WTC11 (cell line): ENCODE results near the gene KSR2. TPM values are rescaled to one million over a fixed set of nuclear protein-coding genes. Genes with fewer than 3 reads are reported as not detected.

Source experiments
- ATAC-seq: fragments of 200-7000 bp; cut with Tn5 transposase; 2 replicates; pipeline ENCODE4 v1.10.0; 2021; ENCODE audit warnings: mild to moderate bottlenecking, moderate library complexity
- CTCF ChIA-PET: fragments of 300-600 bp; sonication (Branson Sonifier 250); formaldehyde crosslinking; loops from one replicate; lab custom pipeline; 2021; ENCODE audit warnings: antibody characterized with exemption; lab: Charles Lee
- POLR2A ChIA-PET: fragments of 350-600 bp; sonication (Branson Sonifier 250); formaldehyde crosslinking; loops from one replicate; lab custom pipeline; 2021; ENCODE audit warnings: antibody characterized with exemption; lab: Charles Lee
- DNase-seq: peaks from one replicate; pipeline ENCODE4 v3.0.0; 2021; ENCODE audit warnings: low spot score
- H3K27ac Mint-ChIP-seq: 2 replicates; pipeline ENCODE4 v1.8.0; 2021; ENCODE audit warnings: mixed read lengths
- H3K27me3 Mint-ChIP-seq: 2 replicates; pipeline ENCODE4 v1.8.0; 2021; ENCODE audit warnings: low read depth, mild to moderate bottlenecking, moderate library complexity, mixed read lengths
- H3K36me3 Mint-ChIP-seq: 2 replicates; pipeline ENCODE4 v1.8.0; 2021; ENCODE audit warnings: mixed read lengths
- H3K4me1 Mint-ChIP-seq: 2 replicates; pipeline ENCODE4 v1.8.0; 2022; ENCODE audit warnings: mixed read lengths
- H3K4me3 Mint-ChIP-seq: 2 replicates; pipeline ENCODE4 v1.8.0; 2021; ENCODE audit warnings: mild to moderate bottlenecking, moderate library complexity, mixed read lengths
- H3K9me3 Mint-ChIP-seq: 2 replicates; pipeline ENCODE4 v1.8.0; 2021; ENCODE audit warnings: mixed read lengths
- CBFB ChIP-seq: sonication (generic); formaldehyde crosslinking; IDR thresholded peaks from 2 replicates; pipeline ENCODE4 v1.8.1; 2022; ENCODE audit warnings: mild to moderate bottlenecking, low read depth, missing genetic modification reagents
- FOXJ3 ChIP-seq: sonication (generic); formaldehyde crosslinking; IDR thresholded peaks from 2 replicates; pipeline ENCODE4 v1.9.0; 2021; ENCODE audit warnings: missing genetic modification reagents, mild to moderate bottlenecking, borderline replicate concordance
- FOXP1 ChIP-seq: sonication (generic); formaldehyde crosslinking; IDR thresholded peaks from 2 replicates; pipeline ENCODE4 v1.8.0; 2022; ENCODE audit warnings: missing genetic modification reagents, mild to moderate bottlenecking, moderate library complexity, borderline replicate concordance
- IRF2 ChIP-seq: sonication (generic); formaldehyde crosslinking; IDR thresholded peaks from 2 replicates; pipeline ENCODE4 v1.8.0; 2022; ENCODE audit warnings: low read depth, missing genetic modification reagents, borderline replicate concordance
- KAT7 ChIP-seq: sonication (generic); formaldehyde crosslinking; IDR thresholded peaks from 2 replicates; pipeline ENCODE4 v1.8.1; 2023; ENCODE audit warnings: missing genetic modification reagents, mild to moderate bottlenecking, borderline replicate concordance
- MLX ChIP-seq: sonication (generic); formaldehyde crosslinking; IDR thresholded peaks from 2 replicates; pipeline ENCODE4 v1.8.1; 2023; ENCODE audit warnings: mild to moderate bottlenecking, missing genetic modification reagents, moderate library complexity
- NR1H2 ChIP-seq: sonication (generic); formaldehyde crosslinking; IDR thresholded peaks from 2 replicates; pipeline ENCODE4 v1.9.0; 2021; ENCODE audit warnings: mild to moderate bottlenecking, moderate library complexity, missing genetic modification reagents
- PRDM15 ChIP-seq: sonication (generic); formaldehyde crosslinking; IDR thresholded peaks from 2 replicates; pipeline ENCODE4 v1.8.0; 2022; ENCODE audit warnings: missing genetic modification reagents
- TEAD4 ChIP-seq: sonication (generic); formaldehyde crosslinking; IDR thresholded peaks from 2 replicates; pipeline ENCODE4 v1.8.0; 2022; ENCODE audit warnings: mild to moderate bottlenecking, missing genetic modification reagents
- TP53 ChIP-seq: sonication (generic); formaldehyde crosslinking; IDR thresholded peaks from 2 replicates; pipeline ENCODE4 v1.8.1; 2023; ENCODE audit warnings: mild to moderate bottlenecking, missing genetic modification reagents
- ZNF263 ChIP-seq: sonication (generic); formaldehyde crosslinking; IDR thresholded peaks from 2 replicates; pipeline ENCODE4 v1.8.1; 2022; ENCODE audit warnings: low read depth, mild to moderate bottlenecking, moderate library complexity, missing genetic modification reagents
- ZNF396 ChIP-seq: fragments of 250-450 bp; sonication (Bioruptor Pico); IDR thresholded peaks from 2 replicates; pipeline ENCODE4 v1.8.0; 2021; ENCODE audit warnings: mild to moderate bottlenecking, moderate library complexity, borderline replicate concordance
- ZNF423 ChIP-seq: fragments of 250-450 bp; sonication (Bioruptor Pico); IDR thresholded peaks from 2 replicates; pipeline ENCODE4 v2.1.2; 2022; ENCODE audit warnings: mild to moderate bottlenecking, moderate library complexity
- total RNA-seq: library from RNA; stranded (reverse); gene quantifications from 3 replicates; pipeline ENCODE4 v1.2.3, GENCODE V29; 2021
- TF ChIP-seq, protein P1 (sequence below): fragments of 200-600 bp; IDR thresholded peaks from 2 replicates; pipeline ENCODE4 v1.8.0; 2022; ENCODE audit warnings: antibody characterized with exemption
- TF ChIP-seq, protein P2 (sequence below): sonication (generic); formaldehyde crosslinking; IDR thresholded peaks from 2 replicates; pipeline ENCODE4 v1.8.1; 2023; ENCODE audit warnings: mild to moderate bottlenecking, missing genetic modification reagents

The KSR2 gene
- total RNA-seq, 1 experiment from 2014 or later = 2.4 TPM

GRCh38 chr12:117538032-117538690 is 430.6 kb downstream of the KSR2 start (continued):
- no peak for TF ChIP-seq ZNF396 (CRISPR knock-in tag)

DNA sequence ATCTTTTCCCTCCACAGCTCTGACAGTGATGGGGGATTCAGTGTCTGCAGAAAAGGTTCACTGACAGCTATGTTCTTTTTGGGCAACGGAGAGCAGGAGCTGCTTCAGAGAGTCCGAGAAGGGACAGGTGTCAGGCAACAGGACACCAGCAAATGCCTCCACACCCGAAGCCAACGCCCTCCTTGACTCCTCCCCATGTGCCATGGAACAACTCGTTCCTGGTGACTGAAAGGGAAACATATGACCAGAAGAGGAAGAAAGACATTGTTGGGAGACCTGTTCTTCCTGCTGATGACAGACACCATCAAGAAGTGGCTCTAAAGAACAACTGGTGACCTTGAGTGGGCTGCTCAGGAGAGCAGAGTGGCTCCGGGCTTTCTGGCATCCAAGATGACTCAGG is 435.1 kb downstream of the KSR2 start:
- Mint-ChIP-seq H3K27me3 (no peaks in the 10 kb centered on the region; the same call in 1 of the 2 replicates), H3K4me3 (no peak overlapping the region), H3K27ac (no peak overlapping the region; the same call in 1 of the 2 replicates), H3K36me3 (no peaks in the 10 kb centered on the region), H3K9me3 (peaks cover 10% of the 10 kb centered on the region; the same call in 1 of the 2 replicates), H3K4me1 (no peaks in the 10 kb centered on the region)
- POLR2A ChIA-PET = no interaction called here
- no peak for ATAC-seq
- no peak for TF ChIP-seq FOXP1 (CRISPR knock-in tag)
- TF ChIP-seq, protein P1, sequence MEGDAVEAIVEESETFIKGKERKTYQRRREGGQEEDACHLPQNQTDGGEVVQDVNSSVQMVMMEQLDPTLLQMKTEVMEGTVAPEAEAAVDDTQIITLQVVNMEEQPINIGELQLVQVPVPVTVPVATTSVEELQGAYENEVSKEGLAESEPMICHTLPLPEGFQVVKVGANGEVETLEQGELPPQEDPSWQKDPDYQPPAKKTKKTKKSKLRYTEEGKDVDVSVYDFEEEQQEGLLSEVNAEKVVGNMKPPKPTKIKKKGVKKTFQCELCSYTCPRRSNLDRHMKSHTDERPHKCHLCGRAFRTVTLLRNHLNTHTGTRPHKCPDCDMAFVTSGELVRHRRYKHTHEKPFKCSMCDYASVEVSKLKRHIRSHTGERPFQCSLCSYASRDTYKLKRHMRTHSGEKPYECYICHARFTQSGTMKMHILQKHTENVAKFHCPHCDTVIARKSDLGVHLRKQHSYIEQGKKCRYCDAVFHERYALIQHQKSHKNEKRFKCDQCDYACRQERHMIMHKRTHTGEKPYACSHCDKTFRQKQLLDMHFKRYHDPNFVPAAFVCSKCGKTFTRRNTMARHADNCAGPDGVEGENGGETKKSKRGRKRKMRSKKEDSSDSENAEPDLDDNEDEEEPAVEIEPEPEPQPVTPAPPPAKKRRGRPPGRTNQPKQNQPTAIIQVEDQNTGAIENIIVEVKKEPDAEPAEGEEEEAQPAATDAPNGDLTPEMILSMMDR = no peak
- TF ChIP-seq, protein P2, sequence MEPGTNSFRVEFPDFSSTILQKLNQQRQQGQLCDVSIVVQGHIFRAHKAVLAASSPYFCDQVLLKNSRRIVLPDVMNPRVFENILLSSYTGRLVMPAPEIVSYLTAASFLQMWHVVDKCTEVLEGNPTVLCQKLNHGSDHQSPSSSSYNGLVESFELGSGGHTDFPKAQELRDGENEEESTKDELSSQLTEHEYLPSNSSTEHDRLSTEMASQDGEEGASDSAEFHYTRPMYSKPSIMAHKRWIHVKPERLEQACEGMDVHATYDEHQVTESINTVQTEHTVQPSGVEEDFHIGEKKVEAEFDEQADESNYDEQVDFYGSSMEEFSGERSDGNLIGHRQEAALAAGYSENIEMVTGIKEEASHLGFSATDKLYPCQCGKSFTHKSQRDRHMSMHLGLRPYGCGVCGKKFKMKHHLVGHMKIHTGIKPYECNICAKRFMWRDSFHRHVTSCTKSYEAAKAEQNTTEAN (CRISPR knock-in tag) = no peak
- no peak for TF ChIP-seq PRDM15 (CRISPR knock-in tag)
- no peak for TF ChIP-seq NR1H2 (CRISPR knock-in tag)
- TF ChIP-seq CBFB (CRISPR knock-in tag) = no peak
- TF ChIP-seq IRF2 (CRISPR knock-in tag) = no peak
- TF ChIP-seq ZNF263 (CRISPR knock-in tag) = no peak
- no peak for TF ChIP-seq KAT7 (CRISPR knock-in tag)
- no peak for TF ChIP-seq FOXJ3 (CRISPR knock-in tag)
- TF ChIP-seq ZNF423 (CRISPR knock-in tag) = no peak
- TF ChIP-seq TEAD4 (CRISPR knock-in tag) = no peak
- no peak for TF ChIP-seq MLX (CRISPR knock-in tag)
- no peak for DNase-seq
- CTCF ChIA-PET = interaction anchor here (1.3 kb wide), 1 partner anchor 304 kb away, joined by 3 read pairs; no protein-coding TSS in a partner anchor

GRCh38 chr12:117530796-117531195 is 438.0 kb downstream of the KSR2 start:
- no peaks in the 10 kb centered on the region; the same call in 1 of the 2 replicates for H3K27me3 Mint-ChIP-seq
- CTCF ChIA-PET = interaction anchor here (1.2 to 1.4 kb wide), 3 partner anchors 57 to 304 kb away, joined by 3 to 5 read pairs (median 4); no protein-coding TSS in a partner anchor
- no peaks in the 10 kb centered on the region for H3K4me1 Mint-ChIP-seq
- POLR2A ChIA-PET = no interaction called here
- no peak for TF ChIP-seq TP53 (CRISPR knock-in tag)
- H3K9me3 Mint-ChIP-seq = peaks cover 10% of the 10 kb centered on the region; the same call in 1 of the 2 replicates
- no peak overlapping the region for H3K4me3 Mint-ChIP-seq
- ATAC-seq (no peak), DNase-seq (no peak)
- no peak overlapping the region for H3K27ac Mint-ChIP-seq
- no peaks in the 10 kb centered on the region for H3K36me3 Mint-ChIP-seq
